Measurements from ENCODE around the gene SPATA9. TPM values are rescaled to one million over a fixed set of nuclear protein-coding genes. Genes with fewer than 3 reads are reported as not detected.

Gene SPATA9
- total RNA-seq, 1 experiment from 2014 or later = not detected

DNA sequence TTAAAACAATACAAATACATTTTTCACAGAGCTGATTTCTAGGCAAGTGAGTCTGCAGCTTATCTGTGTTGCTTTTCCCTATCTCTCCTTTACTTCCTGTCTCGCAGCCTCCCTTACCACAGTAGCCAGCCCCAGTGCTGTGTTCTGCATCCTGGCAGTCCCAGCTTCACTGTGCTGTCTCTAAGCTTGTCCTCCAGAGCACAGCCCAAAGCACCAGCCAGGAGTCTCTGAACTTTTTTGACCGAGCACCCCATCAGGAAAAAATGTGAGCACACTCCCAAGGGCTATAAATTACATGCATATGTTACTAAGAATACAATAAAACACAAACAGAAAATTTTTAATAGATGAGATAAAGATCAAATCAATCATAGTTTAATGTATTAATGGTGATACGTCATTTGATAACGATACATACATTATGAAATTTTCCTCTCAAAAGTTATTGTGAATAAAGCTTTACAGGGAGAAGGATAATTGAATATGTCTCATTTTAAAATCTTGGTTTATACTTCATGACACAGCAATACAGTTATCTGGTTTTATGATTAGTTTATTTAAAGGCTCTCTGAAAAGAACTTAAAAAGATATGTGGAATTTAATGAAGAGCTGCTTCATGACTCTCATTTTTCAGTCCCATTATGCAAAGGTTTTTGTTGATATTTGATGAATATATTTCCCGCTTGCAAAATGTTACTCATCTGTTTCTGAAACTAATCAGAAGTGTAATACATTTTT, 41.0 kb upstream of the SPATA9 start:
- BruUV-seq (replicated peaks) = no TSS peak
- Histone ChIP-seq H3K27me3 (ENCODE audit: insufficient read depth, low read length) (no peaks in the 10 kb centered on the region), H3K4me2 (ENCODE audit: low read length) (no peak overlapping the region), H3K36me3 (ENCODE audit: control insufficient read depth in 1 of 2, insufficient read depth in 2 of 2, low read length in 2 of 2) (no peaks in the 10 kb centered on the region), H3K9me2 (ENCODE audit: insufficient read depth) (no peaks in the 10 kb centered on the region), H2AFZ (ENCODE audit: low read depth, low read length, poor library complexity, severe bottlenecking) (no peak overlapping the region), H3K9me3 (ENCODE audit: control insufficient read depth in 1 of 2, insufficient read depth in 1 of 2, low read depth in 1 of 2, low read length in 2 of 2) (no peaks in the 10 kb centered on the region), H3K27ac (ENCODE audit: low read depth, low read length) (no peak overlapping the region), H4K20me1 (ENCODE audit: insufficient read depth) (no peaks in the 10 kb centered on the region), H3K4me3 (replicated peaks in 1 of 2; ENCODE audit: low read depth in 1 of 2, low read length in 2 of 2) (no peak overlapping the region), H3K4me1 (ENCODE audit: control insufficient read depth in 1 of 2, insufficient read depth in 2 of 2, low read length in 2 of 2) (peaks cover 30 to 36% of the 10 kb centered on the region in 2 experiments), H3K79me2 (ENCODE audit: insufficient read depth, low read length) (no peaks in the 10 kb centered on the region), H3K9ac (ENCODE audit: low read length) (no peak overlapping the region)
- ATAC-seq = peak; percentile 24; the same call in 1 of the 2 replicates
- ChIA-PET RAD21 (ENCODE audit: low non-redundant PET in 1 of 2, low total read pairs in 2 of 2, uncharacterized antibody in 2 of 2, unreplicated experiment in 2 of 2) (no interaction called here), POLR2A (no interaction called here), CTCF (interaction anchor here (0.8 kb wide), 1 partner anchor 11 kb away, joined by 3 read pairs; no protein-coding TSS in a partner anchor)
- intact Hi-C loops (cut with micrococcal nuclease) = no loop called here
- no peak for DNase-seq (ENCODE audit: low read depth, low spot score)
- TF ChIP-seq TCF7L2 (IDR thresholded peaks at IDR 0.05; ENCODE audit: borderline replicate concordance, extremely low read depth, insufficient read depth, insufficient read length) (no peak), CEBPB (IDR thresholded peaks at IDR 0.05; ENCODE audit: low read depth) (no peak), POLR2AphosphoS5 (IDR thresholded peaks at IDR 0.05; ENCODE audit: low read depth, low read length) (no peak), ZFX (IDR thresholded peaks at IDR 0.05) (no peak), SRF (IDR thresholded peaks at IDR 0.05; ENCODE audit: low read depth) (no peak), JUND (IDR thresholded peaks at IDR 0.05) (no peak), EGR1 (IDR thresholded peaks at IDR 0.05; ENCODE audit: low read depth) (no peak), ELF1 (IDR thresholded peaks at IDR 0.05; ENCODE audit: borderline replicate concordance, low read depth) (no peak), EZH2 (IDR thresholded peaks at IDR 0.05) (no peak), CBX3 (IDR thresholded peaks at IDR 0.05; ENCODE audit: low read depth) (no peak), RAD21 (IDR thresholded peaks at IDR 0.05; ENCODE audit: low read depth) (no peak), ZBTB33 (IDR thresholded peaks at IDR 0.05; ENCODE audit: extremely low read depth, insufficient replicate concordance, low read length) (no peak), CTCF (IDR thresholded peaks at IDR 0.05 in 2 of 3, conservative IDR thresholded peaks at IDR 0.05 in 1 of 3; ENCODE audit: borderline replicate concordance in 1 of 3, insufficient read depth in 1 of 3, low read depth in 2 of 3, low read length in 2 of 3) (no peak)
- TF ChIP-seq, protein P1, sequence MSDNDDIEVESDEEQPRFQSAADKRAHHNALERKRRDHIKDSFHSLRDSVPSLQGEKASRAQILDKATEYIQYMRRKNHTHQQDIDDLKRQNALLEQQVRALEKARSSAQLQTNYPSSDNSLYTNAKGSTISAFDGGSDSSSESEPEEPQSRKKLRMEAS (IDR thresholded peaks at IDR 0.05) = no peak
- TF ChIP-seq, protein P2, sequence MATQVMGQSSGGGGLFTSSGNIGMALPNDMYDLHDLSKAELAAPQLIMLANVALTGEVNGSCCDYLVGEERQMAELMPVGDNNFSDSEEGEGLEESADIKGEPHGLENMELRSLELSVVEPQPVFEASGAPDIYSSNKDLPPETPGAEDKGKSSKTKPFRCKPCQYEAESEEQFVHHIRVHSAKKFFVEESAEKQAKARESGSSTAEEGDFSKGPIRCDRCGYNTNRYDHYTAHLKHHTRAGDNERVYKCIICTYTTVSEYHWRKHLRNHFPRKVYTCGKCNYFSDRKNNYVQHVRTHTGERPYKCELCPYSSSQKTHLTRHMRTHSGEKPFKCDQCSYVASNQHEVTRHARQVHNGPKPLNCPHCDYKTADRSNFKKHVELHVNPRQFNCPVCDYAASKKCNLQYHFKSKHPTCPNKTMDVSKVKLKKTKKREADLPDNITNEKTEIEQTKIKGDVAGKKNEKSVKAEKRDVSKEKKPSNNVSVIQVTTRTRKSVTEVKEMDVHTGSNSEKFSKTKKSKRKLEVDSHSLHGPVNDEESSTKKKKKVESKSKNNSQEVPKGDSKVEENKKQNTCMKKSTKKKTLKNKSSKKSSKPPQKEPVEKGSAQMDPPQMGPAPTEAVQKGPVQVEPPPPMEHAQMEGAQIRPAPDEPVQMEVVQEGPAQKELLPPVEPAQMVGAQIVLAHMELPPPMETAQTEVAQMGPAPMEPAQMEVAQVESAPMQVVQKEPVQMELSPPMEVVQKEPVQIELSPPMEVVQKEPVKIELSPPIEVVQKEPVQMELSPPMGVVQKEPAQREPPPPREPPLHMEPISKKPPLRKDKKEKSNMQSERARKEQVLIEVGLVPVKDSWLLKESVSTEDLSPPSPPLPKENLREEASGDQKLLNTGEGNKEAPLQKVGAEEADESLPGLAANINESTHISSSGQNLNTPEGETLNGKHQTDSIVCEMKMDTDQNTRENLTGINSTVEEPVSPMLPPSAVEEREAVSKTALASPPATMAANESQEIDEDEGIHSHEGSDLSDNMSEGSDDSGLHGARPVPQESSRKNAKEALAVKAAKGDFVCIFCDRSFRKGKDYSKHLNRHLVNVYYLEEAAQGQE (IDR thresholded peaks at IDR 0.05; ENCODE audit: low read depth) = no peak
- TF ChIP-seq, protein P3, sequence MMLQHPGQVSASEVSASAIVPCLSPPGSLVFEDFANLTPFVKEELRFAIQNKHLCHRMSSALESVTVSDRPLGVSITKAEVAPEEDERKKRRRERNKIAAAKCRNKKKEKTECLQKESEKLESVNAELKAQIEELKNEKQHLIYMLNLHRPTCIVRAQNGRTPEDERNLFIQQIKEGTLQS (IDR thresholded peaks at IDR 0.05) = no peak

Data from HCT116 (cell line).